Fibroblast of the aortic adventitia (primary cell): Measurements from ENCODE around the gene LRRD1. TPM values are rescaled to one million over a fixed set of nuclear protein-coding genes. Genes with fewer than 3 reads are reported as not detected.
A peak's percentile ranks its signal among the peaks of the same experiment; 100 is the strongest.
"Not testable (repeated sequence)": the region's sequence is repeated elsewhere in the genome, so short reads cannot be mapped to it uniquely, and the experiment has no call there.

ENCODE experiments used
- DNase-seq: peaks from one replicate; pipeline ENCODE4 v3.0.0-alpha.2; 2010; ENCODE audit warnings: low read depth
- H3K4me3 ChIP-seq: 2 replicates; pipeline ENCODE4 v1.5.1; 2011; ENCODE audit warnings: low read depth, mild to moderate bottlenecking, control low read depth, low read length, moderate library complexity
- total RNA-seq: library from RNA; depleted of rRNA; stranded (reverse); fragments of >200 nt; gene quantifications from 2 replicates; pipeline ENCODE4 v1.2.3, GENCODE V29; 2012; ENCODE audit warnings: low replicate concordance
- TF ChIP-seq, protein P1 (sequence below): IDR thresholded peaks from 2 replicates; pipeline ENCODE4 v1.5.1; 2011; ENCODE audit warnings: mild to moderate bottlenecking, low read length, control low read depth, inconsistent platforms; ENCODE audit not compliant: insufficient read depth

The LRRD1 gene
- total RNA-seq, 1 donor = 0.09 TPM

DNA sequence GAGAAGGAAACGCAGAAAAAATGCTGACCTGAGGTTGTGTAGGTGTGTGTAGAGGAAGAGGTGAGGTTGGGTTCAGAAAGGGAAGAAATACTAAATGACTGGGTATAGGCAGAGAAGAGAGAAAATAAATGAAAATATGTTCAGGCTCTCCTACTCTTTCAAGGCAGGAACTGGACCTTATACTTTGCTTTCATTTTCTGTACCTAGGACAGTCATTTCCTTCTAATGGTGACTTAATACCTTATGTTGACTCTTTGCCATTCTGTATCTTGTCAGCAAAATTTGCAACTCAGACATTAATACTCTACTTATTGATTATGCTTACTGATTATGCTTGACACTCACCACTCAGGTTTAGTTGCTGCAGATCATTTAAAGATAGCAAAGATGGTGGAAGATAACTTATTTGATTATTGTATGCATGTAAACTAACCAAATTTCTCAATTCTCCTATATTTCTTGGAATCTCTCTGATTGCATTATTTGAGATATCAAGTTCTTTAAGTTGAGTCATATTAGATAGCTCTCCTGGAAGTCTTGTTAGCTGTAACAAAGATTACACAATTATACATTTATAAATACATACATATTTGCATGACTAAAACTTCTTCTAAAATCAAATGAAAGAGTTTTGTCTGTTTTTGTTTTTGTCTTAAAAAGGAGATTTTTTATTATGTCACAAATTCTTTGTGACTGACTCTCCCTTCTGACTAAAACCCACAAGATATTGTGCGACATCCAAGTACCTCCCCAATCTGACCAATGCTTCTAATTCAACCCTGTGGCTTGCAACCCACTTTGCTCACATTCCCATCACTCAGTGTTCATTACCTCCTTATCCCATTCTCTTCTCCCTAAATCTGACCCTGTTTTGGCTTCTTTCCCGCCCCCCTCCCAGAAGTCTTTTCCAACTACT, 20.0 kb downstream of the LRRD1 start:
- TF ChIP-seq, protein P1, sequence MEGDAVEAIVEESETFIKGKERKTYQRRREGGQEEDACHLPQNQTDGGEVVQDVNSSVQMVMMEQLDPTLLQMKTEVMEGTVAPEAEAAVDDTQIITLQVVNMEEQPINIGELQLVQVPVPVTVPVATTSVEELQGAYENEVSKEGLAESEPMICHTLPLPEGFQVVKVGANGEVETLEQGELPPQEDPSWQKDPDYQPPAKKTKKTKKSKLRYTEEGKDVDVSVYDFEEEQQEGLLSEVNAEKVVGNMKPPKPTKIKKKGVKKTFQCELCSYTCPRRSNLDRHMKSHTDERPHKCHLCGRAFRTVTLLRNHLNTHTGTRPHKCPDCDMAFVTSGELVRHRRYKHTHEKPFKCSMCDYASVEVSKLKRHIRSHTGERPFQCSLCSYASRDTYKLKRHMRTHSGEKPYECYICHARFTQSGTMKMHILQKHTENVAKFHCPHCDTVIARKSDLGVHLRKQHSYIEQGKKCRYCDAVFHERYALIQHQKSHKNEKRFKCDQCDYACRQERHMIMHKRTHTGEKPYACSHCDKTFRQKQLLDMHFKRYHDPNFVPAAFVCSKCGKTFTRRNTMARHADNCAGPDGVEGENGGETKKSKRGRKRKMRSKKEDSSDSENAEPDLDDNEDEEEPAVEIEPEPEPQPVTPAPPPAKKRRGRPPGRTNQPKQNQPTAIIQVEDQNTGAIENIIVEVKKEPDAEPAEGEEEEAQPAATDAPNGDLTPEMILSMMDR = no peak
- H3K4me3 ChIP-seq = no peak overlapping the region
- peak; percentile 91 for DNase-seq

DNA sequence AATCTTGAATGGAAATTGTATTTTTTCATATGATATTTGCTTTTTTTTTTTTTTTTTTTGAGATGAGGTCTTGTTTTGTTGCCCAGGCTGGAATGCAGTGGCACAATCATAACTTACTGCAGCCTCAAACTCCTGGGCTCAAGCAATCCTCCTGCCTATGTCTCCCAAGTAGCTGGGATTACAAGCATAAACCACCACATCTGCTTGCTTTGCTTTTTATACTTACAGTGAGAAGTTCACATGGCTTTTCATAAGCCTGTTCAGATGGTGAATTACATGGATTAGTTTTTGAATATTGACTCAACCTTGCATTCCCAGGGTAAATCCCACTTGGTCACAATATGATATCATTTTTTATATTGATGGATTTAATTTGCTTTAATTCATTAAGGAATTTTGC, 22.0 kb downstream of the LRRD1 start:
- TF ChIP-seq, protein P1 = no peak
- H3K4me3 ChIP-seq = no peak overlapping the region
- peak; percentile 9 for DNase-seq

DNA sequence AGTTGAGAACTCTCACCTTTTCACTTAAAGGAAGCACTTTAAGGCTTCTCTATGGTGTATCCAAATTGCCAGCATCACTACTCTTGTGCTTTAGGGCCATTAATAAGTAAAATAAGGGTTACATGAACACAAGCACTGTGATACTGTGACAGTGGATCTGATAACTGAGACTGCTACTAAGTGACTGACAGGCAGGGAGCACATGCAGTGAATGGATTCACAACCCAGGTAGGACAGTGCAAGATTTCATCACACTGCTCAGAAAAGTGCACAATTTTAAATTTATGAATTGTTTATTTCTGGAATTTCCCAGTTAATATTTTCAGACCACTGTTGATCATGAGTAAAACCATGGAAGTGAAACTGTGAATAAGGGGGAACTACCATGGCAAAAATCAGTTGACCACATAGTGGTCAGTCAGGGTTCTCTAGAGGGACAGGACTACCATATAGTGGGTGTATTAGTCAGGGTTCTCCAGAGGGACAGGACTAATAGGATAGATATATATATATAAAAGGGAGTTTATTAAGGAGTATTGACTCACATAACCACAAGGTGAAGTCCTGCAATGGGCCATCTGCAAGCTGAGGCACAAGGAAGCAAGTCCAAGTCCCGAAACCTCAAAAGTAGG, 23.7 kb downstream of the LRRD1 start:
- H3K4me3 ChIP-seq = no peak overlapping the region
- TF ChIP-seq, protein P1 = no peak
- no peak for DNase-seq

DNA sequence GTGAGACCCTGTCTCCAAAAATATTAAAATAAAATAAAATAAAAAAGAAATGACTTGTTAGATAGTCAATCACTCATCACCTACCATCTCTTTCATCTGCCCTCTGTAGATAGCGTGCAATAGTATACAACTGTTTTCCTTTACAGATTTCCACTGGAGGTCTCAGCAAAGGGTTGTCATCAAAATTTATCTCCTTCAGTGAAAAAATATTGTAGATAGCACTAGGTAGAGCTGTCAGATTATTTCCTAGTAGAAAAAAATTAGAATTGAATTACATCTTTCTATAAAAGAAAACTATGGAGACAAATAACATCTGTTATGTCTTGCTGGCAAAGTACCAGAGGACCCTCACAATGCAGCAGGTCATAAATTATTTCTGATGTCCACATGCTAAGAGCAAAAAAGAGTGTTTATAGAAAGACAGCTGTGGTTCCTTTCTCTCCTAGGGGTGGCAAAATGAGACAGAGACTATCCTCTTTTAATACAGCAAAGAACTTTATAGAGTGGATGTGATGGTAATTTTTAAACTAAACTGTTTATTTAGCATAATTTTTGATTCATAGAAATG, 28.4 kb downstream of the LRRD1 start:
- TF ChIP-seq, protein P1 = no peak
- DNase-seq = no peak
- H3K4me3 ChIP-seq = no peak overlapping the region

DNA sequence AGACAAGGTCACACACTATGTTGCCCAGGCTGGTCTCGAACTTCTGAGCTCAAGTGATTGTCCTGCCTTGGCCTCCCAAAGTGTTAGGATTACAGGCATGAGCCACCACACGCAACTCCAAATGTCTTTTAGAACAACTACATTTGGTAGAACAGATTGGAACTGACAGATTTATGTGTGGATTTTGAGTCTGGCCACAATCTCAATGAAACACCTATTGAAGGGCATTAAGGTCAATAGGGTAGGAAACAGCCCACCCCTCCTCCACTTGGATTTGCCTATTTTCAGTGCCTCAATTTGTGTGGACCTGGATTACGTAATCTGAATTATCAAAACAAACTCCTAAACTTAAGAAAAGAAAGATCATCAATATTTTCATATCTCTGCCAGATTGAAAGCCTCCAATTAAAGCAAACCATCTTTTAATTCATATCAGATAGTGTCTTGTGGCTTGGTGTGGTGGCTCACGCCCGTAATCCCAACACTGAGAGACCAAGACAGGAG, 29.2 kb downstream of the LRRD1 start:
- DNase-seq = no peak
- TF ChIP-seq, protein P1 = no peak
- H3K4me3 ChIP-seq = no peak overlapping the region

DNA sequence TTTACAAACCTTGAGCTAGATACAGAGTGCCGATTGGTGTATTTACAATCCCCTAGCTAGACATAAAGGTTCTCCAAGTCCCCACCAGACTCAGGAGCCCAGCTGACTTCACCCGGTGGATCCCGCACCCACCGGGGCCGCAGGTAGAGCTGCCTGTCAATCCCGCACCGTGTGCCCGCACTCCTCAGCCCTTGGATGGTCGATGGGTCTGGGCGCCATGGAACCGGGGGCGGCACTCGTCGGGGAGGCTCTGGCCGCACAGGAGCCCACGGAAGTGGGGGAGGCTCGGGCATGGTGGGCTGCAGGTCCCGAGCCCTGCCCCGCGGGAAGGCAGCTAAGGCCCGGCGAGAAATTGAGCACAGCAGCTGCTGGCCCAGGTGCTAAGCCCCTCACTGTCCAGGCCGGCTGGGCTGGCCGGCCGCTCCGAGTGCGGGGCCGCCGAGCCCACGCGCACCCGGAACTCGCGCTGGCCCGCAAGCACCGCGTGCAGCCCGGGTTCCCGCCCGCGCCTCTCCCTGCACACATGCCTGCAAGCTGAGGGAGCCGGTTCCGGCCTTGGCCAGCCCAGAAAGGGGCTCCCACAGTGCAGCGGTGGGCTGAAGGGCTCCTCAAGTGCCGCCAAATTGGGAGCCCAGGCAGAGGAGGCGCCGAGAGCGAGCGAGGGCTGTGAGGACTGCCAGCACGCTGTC, 35.6 kb downstream of the LRRD1 start:
- not testable (repeated sequence) for DNase-seq, H3K4me3 ChIP-seq

DNA sequence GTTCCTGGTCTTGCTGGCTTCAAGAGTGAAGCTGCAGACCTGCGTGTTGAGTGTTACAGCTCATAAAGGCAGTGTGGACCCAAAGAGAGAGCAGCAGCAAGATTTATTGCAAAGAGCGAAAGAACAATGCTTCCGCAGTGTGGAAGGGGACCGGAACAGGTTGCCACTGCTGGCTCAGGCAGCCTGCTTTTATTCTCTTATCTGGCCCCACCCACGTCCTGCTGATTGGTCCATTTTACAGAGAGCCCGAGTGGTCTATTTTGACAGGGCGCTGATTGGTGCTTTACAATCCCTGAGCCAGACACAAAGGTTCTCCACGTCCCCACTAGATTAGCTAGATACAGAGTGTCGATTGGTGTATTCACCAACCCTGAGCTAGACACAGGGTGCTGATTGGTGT, 36.2 kb downstream of the LRRD1 start:
- not testable (repeated sequence) for DNase-seq, H3K4me3 ChIP-seq
